ENCODE results near the gene NEK3.
"Not testable (repeated sequence)": the region's sequence is repeated elsewhere in the genome, so short reads cannot be mapped to it uniquely, and the experiment has no call there.

Gene NEK3

DNA sequence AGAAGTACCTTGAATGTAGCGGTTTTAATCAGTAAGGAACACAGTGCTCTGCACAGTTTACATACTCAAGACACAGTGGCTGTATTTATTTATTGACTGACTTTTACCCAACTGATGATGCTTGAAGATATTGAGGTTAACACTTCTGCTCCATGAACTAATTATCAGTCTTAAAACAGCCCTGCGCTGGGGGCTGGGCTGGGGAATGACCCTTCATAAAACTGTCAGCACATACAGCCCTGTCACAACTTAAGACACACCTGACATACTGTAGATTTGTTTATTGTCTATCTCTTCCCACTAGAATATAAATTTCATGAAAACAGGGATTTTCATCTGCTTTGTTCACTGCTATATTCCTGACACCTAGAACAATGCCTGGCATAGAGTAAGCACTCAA lies 41.3 kb downstream of the NEK3 start:
- no peak for DNase-seq (ENCODE audit: low spot score)

DNA sequence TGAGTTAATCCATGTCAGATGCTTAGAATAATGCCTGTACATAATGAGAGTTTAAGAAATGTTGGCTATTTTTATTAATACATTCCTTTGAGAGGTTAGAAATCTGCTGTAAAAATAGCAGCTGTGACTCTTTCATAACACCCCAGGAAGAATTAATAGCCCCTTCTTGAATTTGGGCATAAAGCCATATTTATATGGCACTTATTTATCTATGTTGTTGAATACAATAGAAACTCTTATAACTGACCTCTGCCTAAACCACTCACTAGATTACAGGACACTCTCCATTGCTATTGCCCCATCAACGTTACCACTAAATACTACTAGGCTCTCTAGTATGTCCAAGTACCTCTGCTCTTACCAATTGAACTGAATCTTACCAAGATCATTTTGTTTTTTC lies 46.8 kb downstream of the NEK3 start:
- no peak for DNase-seq (ENCODE audit: low spot score)

- DNase-seq (ENCODE audit: low spot score): peak; percentile 43
These were observed 50.2 kb downstream of the NEK3 start for GRCh38 chr13:52109116-52109670.

- no peak for DNase-seq (ENCODE audit: low spot score)
These were observed 53.6 kb downstream of the NEK3 start for GRCh38 chr13:52105841-52106240.

- peak; percentile 12 for DNase-seq (ENCODE audit: low spot score)
These were observed 54.8 kb downstream of the NEK3 start for GRCh38 chr13:52104624-52105023.

- no peak for DNase-seq (ENCODE audit: low spot score)
These were observed 56.0 kb downstream of the NEK3 start for GRCh38 chr13:52103386-52103785.

- not testable (repeated sequence) for DNase-seq (ENCODE audit: low spot score)
These were observed 57.0 kb downstream of the NEK3 start for GRCh38 chr13:52102423-52102822.

- no peak for DNase-seq (ENCODE audit: low spot score)
These were observed 62.2 kb downstream of the NEK3 start for GRCh38 chr13:52097197-52097596.

GRCh38 chr13:52096748-52097147 lies 62.6 kb downstream of the NEK3 start:
- no peak for DNase-seq (ENCODE audit: low spot score)

- no peak for DNase-seq (ENCODE audit: low spot score)
These were observed 63.3 kb downstream of the NEK3 start for GRCh38 chr13:52096062-52096461.

- DNase-seq (ENCODE audit: low spot score): no peak
These were observed 67.3 kb downstream of the NEK3 start for GRCh38 chr13:52092087-52092486.

- DNase-seq (ENCODE audit: low spot score): no peak
These were observed 67.9 kb downstream of the NEK3 start for GRCh38 chr13:52091473-52091872.

- peak; percentile 57 for DNase-seq (ENCODE audit: low spot score)
These were observed 74.0 kb downstream of the NEK3 start for GRCh38 chr13:52085421-52085820.

DNA sequence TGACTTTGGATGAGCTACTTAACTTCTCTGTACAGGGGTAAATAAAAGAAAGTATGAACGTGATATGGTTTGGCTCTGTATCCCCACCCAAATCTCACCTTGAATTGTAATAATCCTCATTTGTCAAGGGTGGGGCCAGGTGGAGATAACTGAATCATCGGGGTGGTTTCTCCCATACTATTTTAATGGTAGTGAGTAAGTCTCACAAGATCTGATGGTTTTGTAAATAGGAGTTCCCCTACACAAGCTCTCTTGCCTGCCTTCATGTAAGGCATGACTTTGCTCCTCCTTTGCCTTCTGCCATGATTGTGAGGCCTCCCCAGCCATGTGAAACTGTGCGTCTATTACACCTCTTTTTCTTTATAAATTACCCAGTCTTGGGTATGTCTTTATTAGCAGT lies 74.4 kb downstream of the NEK3 start:
- not testable (repeated sequence) for DNase-seq (ENCODE audit: low spot score)

Data from kidney tubule cell (primary cell).